Activated T-helper 1 cell treated with anti-CD3 and anti-CD28 coated beads, Interleukin-12 subunit alpha, Interleukin-12 subunit beta, Interleukin-2, Interleukin-4 antibody, amounts not matched to agents 30 ng/mL and 10 ng/mL and 1 ng/mL, durations not matched to agents 14 hours and 24 hours and 36 hours (primary cell): ENCODE data around the gene KRT86. TPM values are rescaled to one million over a fixed set of nuclear protein-coding genes. Genes with fewer than 3 reads are reported as not detected.
A peak's percentile ranks its signal among the peaks of the same experiment; 100 is the strongest.
"Not testable (repeated sequence)": the region's sequence is repeated elsewhere in the genome, so short reads cannot be mapped to it uniquely, and the experiment has no call there.

ENCODE experiments used
- DNase-seq: peaks from one replicate; pipeline ENCODE4 v3.0.0; 2021; ENCODE audit warnings: low spot score
- H3K27ac Mint-ChIP-seq: one replicate; pipeline ENCODE4 v1.8.0; 2021; ENCODE audit warnings: mild to moderate bottlenecking, mixed read lengths
- H3K27me3 Mint-ChIP-seq: one replicate; pipeline ENCODE4 v1.8.0; 2022; ENCODE audit warnings: mild to moderate bottlenecking, moderate library complexity, mixed read lengths; ENCODE audit not compliant: insufficient read depth
- H3K36me3 Mint-ChIP-seq: one replicate; pipeline ENCODE4 v1.8.0; 2021; ENCODE audit warnings: low read depth, mixed read lengths
- H3K4me1 Mint-ChIP-seq: one replicate; pipeline ENCODE4 v1.8.0; 2021; ENCODE audit warnings: low read depth, mixed read lengths
- H3K4me3 Mint-ChIP-seq: one replicate; pipeline ENCODE4 v1.8.0; 2021; ENCODE audit warnings: mild to moderate bottlenecking, moderate library complexity, mixed read lengths
- H3K9me3 Mint-ChIP-seq: one replicate; pipeline ENCODE4 v1.8.0; 2021; ENCODE audit warnings: mixed read lengths
- intact Hi-C: fragments of 100-400 bp; cut with micrococcal nuclease; formaldehyde crosslinking; loops from one replicate; pipeline ENCODE4 v1.15.1; 2024
- total RNA-seq: library from RNA; stranded (reverse); gene quantifications from 2 replicates; pipeline ENCODE4 v1.2.3, GENCODE V29; 2022

The KRT86 gene
- total RNA-seq, 1 donor from 2014 or later = 0.73 TPM

DNA sequence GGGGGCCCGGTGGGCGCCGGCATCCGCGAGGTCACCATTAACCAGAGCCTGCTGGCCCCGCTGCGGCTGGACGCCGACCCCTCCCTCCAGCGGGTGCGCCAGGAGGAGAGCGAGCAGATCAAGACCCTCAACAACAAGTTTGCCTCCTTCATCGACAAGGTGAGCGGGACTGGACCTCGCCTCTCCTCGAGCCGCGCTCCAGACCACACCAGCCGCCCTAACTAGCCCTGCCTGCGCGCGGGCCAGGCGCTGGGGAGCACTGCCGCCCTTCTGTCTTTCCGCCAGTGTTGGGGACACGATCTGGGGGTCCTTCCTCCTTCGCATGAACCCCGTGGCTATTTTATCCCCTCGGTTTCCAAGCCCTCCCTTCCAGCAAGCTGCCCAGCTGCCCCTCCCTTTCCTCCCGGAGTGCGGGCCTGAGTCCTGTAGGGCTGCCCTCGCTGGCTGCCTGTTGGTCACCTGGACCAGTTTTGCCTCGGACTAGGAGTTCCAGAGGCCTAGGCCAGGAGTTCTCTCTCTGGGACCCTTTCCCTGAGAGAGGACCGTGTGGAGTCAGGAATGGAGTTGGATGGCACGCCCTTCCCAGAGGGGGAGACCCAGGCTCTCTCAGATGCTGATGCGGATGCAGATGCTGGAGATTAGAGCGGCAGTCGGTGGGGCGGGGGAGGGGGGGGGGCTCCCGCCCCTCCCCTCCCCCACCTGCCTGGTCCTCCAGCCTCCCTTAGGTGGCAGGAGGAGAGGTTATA lies 40.8 kb upstream of the KRT86 start:
- Mint-ChIP-seq H3K27ac (no peak overlapping the region), H3K36me3 (no peaks in the 10 kb centered on the region), H3K27me3 (peaks cover 45% of the 10 kb centered on the region), H3K4me1 (peaks cover 5% of the 10 kb centered on the region), H3K4me3 (peak overlapping the region; percentile 11), H3K9me3 (no peaks in the 10 kb centered on the region)
- DNase-seq = no peak
- intact Hi-C loops = loop anchor here (1.0 kb wide), 1 partner anchor 10 kb away; no protein-coding TSS in a partner anchor

DNA sequence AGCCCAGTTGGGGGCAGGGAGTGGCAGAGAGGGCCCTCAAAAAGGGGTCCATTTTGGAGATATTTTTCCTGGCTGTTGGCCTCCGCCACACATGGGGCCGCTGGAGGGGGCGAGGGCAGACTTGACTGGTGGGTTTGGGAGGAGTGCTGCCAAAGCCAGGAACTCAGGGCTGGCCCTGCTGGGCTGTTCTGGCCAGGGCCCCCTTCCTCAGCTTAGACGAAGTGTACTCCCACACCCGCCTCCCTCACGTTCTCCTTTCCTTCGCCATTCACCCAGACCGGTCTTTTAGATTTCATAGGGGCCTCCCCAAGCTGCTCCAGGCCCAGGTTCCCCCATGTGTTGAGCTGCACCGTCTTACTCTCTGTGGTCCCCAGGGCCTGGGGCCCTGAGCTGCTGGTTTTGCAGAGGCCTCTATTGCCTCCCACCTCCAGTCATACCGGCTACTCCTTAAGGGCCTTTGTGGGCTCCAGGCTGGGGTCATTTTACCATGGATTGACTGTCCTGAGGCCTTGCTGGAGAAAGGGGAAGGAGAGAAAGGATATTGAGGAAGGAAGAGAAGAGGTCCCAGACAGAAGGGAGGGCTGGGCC lies 40.1 kb upstream of the KRT86 start:
- peaks cover 45% of the 10 kb centered on the region for H3K27me3 Mint-ChIP-seq
- no peak overlapping the region for H3K4me3 Mint-ChIP-seq

DNA sequence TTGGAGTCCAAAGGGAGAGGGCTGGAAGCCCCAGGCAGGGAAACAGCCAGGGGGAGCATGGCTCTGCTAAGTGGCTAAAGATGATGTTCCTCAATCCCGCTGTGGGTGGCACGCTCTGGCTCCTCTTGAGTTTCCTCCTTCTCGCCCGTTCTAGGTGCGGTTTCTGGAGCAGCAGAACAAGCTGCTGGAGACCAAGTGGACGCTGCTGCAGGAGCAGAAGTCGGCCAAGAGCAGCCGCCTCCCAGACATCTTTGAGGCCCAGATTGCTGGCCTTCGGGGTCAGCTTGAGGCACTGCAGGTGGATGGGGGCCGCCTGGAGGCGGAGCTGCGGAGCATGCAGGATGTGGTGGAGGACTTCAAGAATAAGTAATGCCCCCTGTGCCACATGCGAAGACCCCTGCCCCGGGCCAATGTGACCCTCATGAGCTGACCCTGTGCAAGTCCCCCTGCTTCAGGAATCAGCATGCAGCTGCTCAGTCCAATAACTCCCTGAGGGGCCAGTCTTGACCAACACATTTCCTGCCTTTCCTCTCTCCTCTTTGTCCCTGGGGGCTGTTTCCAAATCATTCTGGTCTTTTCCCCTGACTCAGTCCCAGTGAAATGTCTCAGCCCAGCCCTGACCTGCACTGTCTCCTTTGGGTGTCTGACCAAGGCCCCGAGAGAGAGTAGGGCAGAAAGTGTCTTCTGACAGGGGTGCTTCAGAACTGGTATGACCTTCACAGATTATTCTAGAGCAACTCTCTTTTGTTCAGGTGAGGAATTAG lies 39.3 kb upstream of the KRT86 start:
- H3K4me3 Mint-ChIP-seq = no peak overlapping the region
- peaks cover 41% of the 10 kb centered on the region for H3K27me3 Mint-ChIP-seq
- no peak for DNase-seq
- intact Hi-C loops = no loop called here
- H3K9me3 Mint-ChIP-seq = no peaks in the 10 kb centered on the region
- H3K4me1 Mint-ChIP-seq = peaks cover 5% of the 10 kb centered on the region
- H3K27ac Mint-ChIP-seq = no peak overlapping the region
- no peaks in the 10 kb centered on the region for H3K36me3 Mint-ChIP-seq

More for the DNA sequence above, 40.1 kb upstream of the KRT86 start:
- intact Hi-C loops = loop anchor here (1.0 kb wide), 1 partner anchor 9 kb away; no protein-coding TSS in a partner anchor
- DNase-seq = no peak
- no peaks in the 10 kb centered on the region for H3K9me3 Mint-ChIP-seq
- no peaks in the 10 kb centered on the region for H3K36me3 Mint-ChIP-seq
- no peak overlapping the region for H3K27ac Mint-ChIP-seq
- H3K4me1 Mint-ChIP-seq = peaks cover 5% of the 10 kb centered on the region

DNA sequence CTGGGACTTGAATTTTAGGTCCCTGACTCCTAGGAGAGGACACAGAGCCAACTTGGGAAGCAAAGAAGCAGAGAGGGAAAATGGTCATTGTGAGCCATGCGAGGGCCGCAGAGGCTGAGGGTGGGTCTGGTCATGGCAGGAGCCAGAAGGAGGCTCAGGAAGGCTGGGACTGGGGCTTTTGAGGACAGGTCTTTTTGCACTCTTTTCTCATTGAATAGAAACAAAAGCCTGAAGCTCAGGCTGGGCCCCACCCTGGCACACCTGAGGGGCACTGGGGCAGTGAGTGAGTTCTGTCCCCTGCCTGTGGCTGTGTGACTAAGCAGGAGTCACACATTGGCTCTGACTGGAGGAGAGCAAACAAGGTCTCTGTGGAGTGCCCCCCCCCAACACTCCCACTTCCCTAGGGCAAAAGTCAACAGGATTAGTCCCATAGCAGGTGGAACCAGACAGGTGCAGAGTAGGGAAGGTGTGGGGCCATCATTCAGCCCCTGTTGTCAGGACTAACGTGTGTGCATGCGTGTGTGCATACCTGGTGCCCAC lies 38.6 kb upstream of the KRT86 start:
- Mint-ChIP-seq H3K27me3 (peaks cover 36% of the 10 kb centered on the region), H3K9me3 (no peaks in the 10 kb centered on the region), H3K36me3 (no peaks in the 10 kb centered on the region), H3K27ac (no peak overlapping the region), H3K4me1 (peaks cover 5% of the 10 kb centered on the region), H3K4me3 (no peak overlapping the region)
- DNase-seq = no peak
- intact Hi-C loops = no loop called here

DNA sequence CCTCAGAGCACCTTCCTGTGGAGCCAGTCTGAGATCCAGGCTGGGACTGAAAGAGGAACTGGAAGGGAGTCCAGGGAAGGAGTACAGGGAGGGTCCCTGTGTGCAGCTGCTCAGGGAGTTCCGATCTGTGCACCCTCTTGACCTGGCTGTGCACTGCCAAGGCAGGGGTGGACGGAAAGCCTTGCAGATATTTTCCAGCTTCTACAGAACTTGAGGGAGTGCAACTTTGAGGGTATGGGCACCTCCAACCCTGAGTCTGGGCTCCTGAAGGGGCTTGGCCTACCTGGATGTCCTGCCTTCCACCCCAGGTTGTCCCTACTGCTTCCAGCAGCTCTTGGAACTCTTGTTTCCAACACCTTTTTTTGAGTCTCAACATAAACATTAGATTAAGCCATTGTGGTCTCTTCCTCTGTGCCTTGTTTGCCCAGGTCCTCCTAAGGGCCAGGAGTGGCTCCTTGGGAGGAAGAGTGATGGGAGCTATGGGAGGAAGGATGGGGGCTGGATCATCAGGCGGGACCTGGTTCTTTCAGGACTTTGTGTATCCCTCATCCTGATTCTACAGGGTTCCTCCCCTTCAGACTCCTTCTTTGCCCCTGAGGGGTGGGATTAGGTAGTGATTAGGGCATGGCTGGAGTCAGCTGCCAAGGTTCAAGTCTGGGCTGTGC lies 37.9 kb upstream of the KRT86 start:
- H3K36me3 Mint-ChIP-seq = no peaks in the 10 kb centered on the region
- H3K27me3 Mint-ChIP-seq = peaks cover 31% of the 10 kb centered on the region
- no peak overlapping the region for H3K27ac Mint-ChIP-seq
- no peaks in the 10 kb centered on the region for H3K9me3 Mint-ChIP-seq
- intact Hi-C loops = no loop called here
- no peak overlapping the region for H3K4me3 Mint-ChIP-seq
- no peak for DNase-seq
- peaks cover 10% of the 10 kb centered on the region for H3K4me1 Mint-ChIP-seq

DNA sequence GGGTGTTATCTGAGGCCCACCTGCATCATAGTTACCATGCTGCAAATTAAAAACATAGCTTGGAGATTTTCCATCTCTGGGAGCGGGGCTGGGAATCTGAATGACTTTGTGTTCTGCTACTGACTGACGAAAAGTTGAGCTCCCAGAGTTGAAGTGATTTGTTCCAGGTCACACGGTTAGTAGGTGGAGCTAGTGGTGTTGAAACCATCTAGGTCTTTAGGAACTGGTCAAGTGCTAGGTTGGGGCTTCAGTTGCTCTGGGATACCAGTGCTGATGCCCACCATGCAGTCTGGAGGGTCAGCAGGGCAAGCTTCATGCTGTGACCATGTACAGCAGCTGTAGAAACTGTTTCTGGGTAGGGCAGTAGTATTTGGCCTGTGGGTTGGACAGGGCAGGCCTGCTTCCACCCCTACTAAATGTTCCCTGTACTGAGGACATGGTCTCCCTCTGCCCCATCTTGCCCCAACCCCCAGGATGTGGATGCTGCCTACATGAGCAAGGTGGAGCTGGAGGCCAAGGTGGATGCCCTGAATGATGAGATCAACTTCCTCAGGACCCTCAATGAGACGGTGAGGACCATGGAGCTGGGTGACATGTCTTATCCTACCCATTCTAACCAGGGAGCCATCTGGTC lies 36.1 kb upstream of the KRT86 start:
- Mint-ChIP-seq H3K4me1 (peaks cover 24% of the 10 kb centered on the region), H3K4me3 (no peak overlapping the region), H3K27ac (no peak overlapping the region), H3K36me3 (no peaks in the 10 kb centered on the region), H3K9me3 (no peaks in the 10 kb centered on the region), H3K27me3 (peaks cover 18% of the 10 kb centered on the region)
- intact Hi-C loops = no loop called here
- no peak for DNase-seq

DNA sequence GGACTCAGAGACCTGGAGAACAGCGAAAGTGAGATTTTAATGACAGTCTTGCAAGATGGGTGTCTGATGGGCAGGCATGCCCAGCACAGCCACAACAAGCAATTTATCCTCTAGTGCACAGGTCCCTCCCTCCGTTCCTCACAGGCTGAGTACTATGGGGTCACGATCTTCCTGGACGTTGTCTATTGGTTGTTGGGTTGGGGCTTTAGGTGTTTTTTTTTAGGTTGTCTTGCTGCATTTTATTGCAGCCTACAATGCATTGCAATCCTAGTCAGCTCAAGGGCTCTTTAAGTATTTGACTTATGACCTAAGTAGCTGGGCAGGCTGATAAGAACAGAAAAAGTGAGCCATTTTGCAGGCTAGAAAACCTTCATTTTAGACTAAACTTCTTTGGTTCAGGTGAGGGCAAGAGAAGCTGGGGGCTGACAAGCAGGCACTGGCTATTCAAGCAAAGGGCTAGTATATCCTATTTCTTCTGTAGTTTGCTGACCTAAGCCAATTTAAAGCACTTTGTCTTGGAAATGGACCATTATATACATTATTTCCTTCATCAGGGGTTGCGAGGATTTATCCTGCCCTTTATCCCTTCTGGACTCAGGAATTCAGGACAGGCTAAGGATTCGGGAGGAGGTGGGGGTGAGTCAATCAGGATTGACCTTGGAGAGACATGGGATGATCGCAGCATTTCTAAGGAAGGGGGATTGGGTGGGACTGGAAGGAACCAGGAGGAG lies 35.4 kb upstream of the KRT86 start:
- Mint-ChIP-seq H3K27me3 (peaks cover 13% of the 10 kb centered on the region), H3K4me3 (no peak overlapping the region), H3K27ac (no peak overlapping the region), H3K4me1 (peaks cover 31% of the 10 kb centered on the region), H3K36me3 (peaks cover 5% of the 10 kb centered on the region), H3K9me3 (no peaks in the 10 kb centered on the region)
- intact Hi-C loops = no loop called here
- no peak for DNase-seq

DNA sequence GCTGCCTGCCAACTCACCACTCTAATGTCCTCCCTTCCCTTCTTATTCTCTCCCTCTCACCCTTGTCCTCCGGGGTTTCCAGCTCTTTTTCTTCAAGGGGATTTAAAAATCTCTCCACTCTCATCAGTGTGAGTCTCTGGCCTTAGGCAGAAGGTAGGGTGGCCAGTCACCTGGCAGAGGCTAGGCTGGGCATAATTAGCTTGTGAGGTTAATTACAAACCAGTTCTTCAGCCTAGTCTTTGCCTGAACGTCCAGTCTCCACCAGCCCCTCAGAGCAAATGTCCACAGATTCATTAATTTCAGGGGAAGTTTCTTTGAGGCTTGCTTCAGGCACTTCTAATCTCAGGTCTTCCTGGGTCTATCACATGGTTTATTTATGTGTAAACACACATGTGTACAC lies 34.7 kb upstream of the KRT86 start:
- Mint-ChIP-seq H3K27me3 (peaks cover 8% of the 10 kb centered on the region), H3K4me3 (no peak overlapping the region), H3K9me3 (no peaks in the 10 kb centered on the region), H3K27ac (no peak overlapping the region), H3K36me3 (peaks cover 5% of the 10 kb centered on the region), H3K4me1 (peaks cover 33% of the 10 kb centered on the region)
- intact Hi-C loops = loop anchor here (5.0 kb wide), 1 partner anchor 267 kb away; no protein-coding TSS in a partner anchor
- DNase-seq = no peak

DNA sequence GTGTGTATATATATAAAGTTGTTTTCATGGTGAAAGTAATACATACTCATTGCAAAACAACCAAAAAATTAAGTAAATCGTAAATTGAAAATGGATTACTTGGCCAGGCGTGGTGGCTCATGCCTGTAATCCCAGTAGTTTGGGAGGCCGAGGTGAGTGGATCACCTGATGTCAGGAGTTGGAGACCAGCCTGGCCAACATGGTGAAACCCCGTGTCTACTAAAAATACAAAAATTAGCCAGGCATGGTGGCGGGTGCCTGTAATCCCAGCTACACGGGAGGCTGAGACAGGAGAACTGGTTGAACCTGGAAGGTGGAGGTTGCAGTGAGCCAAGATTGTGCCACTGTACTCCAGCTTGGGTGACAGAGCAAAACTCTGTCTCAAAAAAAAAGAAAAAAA lies 34.2 kb upstream of the KRT86 start:
- H3K9me3 Mint-ChIP-seq, H3K27ac Mint-ChIP-seq, H3K27me3 Mint-ChIP-seq, DNase-seq, H3K4me3 Mint-ChIP-seq, H3K36me3 Mint-ChIP-seq: not testable (repeated sequence)
- intact Hi-C loops = loop anchor here (5.0 kb wide), 1 partner anchor 268 kb away; no protein-coding TSS in a partner anchor
- peaks cover 38% of the 10 kb centered on the region for H3K4me1 Mint-ChIP-seq

DNA sequence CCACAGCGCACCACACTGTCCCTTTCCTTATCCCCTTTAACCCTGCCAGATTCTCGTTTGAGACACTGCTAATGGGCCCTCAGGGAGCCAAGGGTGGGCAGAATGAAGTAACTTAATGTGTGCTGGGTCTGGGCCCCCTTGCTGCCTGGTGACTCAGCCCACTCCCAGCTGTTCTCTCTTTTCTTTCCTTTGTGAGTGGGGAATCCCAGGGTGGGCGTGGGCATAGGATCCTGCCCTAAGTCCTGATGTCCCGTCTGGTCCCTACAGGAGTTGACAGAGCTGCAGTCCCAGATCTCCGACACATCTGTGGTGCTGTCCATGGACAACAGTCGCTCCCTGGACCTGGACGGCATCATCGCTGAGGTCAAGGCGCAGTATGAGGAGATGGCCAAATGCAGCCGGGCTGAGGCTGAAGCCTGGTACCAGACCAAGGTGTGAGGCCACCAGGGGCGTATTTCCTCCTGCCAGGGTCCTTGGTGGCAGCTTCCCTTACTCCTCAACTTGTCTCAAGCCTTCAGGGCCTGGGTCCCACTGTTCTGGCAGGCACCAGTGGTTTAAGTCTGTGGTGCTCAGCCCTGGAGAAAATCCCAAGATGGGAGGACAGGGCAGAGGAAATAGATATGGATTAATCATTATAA lies 33.1 kb upstream of the KRT86 start:
- no peaks in the 10 kb centered on the region for H3K9me3 Mint-ChIP-seq
- intact Hi-C loops = loop anchor here (5.0 kb wide), 1 partner anchor 269 kb away; no protein-coding TSS in a partner anchor

More for the DNA sequence above, 33.1 kb upstream of the KRT86 start:
- Mint-ChIP-seq H3K4me3 (no peak overlapping the region), H3K27me3 (peaks cover 5% of the 10 kb centered on the region), H3K27ac (no peak overlapping the region), H3K36me3 (peaks cover 11% of the 10 kb centered on the region), H3K4me1 (peaks cover 49% of the 10 kb centered on the region)
- DNase-seq = no peak
